OCI-M2 (cell line): ENCODE results near the gene SHH.

Experiments
- DNase-seq: peaks from one replicate; lab custom pipeline; 2025; ENCODE audit not compliant: unreplicated experiment; lab: John Stamatoyannopoulos, UW

Gene SHH

GRCh38 chr7:155807065-155807671, 5.1 kb downstream of the SHH start:
- DNase-seq = no peak

- DNase-seq = no peak
These were observed 6.0 kb downstream of the SHH start for GRCh38 chr7:155806096-155806871.

- no peak for DNase-seq
These were observed 6.5 kb downstream of the SHH start for GRCh38 chr7:155805826-155806095.

- DNase-seq = no peak
These were observed 7.1 kb downstream of the SHH start for GRCh38 chr7:155804897-155805825.

GRCh38 chr7:155804431-155804831, 7.8 kb downstream of the SHH start:
- DNase-seq = no peak

GRCh38 chr7:155803418-155804376, 8.6 kb downstream of the SHH start:
- DNase-seq = no peak

GRCh38 chr7:155802906-155803417, 9.3 kb downstream of the SHH start:
- no peak for DNase-seq

GRCh38 chr7:155802291-155802690, 10.0 kb downstream of the SHH start:
- no peak for DNase-seq

GRCh38 chr7:155800741-155801267, 11.5 kb downstream of the SHH start:
- no peak for DNase-seq

GRCh38 chr7:155800301-155800700, 12.0 kb downstream of the SHH start:
- no peak for DNase-seq

- no peak for DNase-seq
These were observed 12.7 kb downstream of the SHH start for GRCh38 chr7:155799514-155799913.

- no peak for DNase-seq
These were observed 13.4 kb downstream of the SHH start for GRCh38 chr7:155798673-155799439.

- no peak for DNase-seq
These were observed 14.7 kb downstream of the SHH start for GRCh38 chr7:155797262-155798250.

- no peak for DNase-seq
These were observed 15.6 kb downstream of the SHH start for GRCh38 chr7:155796381-155797261.

- no peak for DNase-seq
These were observed 16.3 kb downstream of the SHH start for GRCh38 chr7:155795951-155796350.

- no peak for DNase-seq
These were observed 16.9 kb downstream of the SHH start for GRCh38 chr7:155795401-155795800.

GRCh38 chr7:155794196-155794595, 18.1 kb downstream of the SHH start:
- DNase-seq = no peak
